ENCODE measurements around the gene GYPB. TPM values are rescaled to one million over a fixed set of nuclear protein-coding genes. Genes with fewer than 3 reads are reported as not detected.

Gene GYPB
- total and polyA plus RNA-seq, 2 donors from 2014 or later (not counting 2 experiments from before 2014, with no cell fraction given) = not detected

Other genes starting within 250 kb of the GYPB start
- gene GYPE, start 113.8 kb downstream of the GYPB start, total RNA-seq = not detected in 2 replicates
- not detected in 2 replicates for gene GYPE, start 113.8 kb downstream of the GYPB start, polyA plus RNA-seq
- gene GYPA, start 121.3 kb upstream of the GYPB start, total RNA-seq = not detected in 2 replicates
- not detected in 2 replicates for gene GYPA, start 121.3 kb upstream of the GYPB start, polyA plus RNA-seq

Data from foreskin keratinocyte (primary cell).